CD4-positive, alpha-beta T cell (primary cell): ENCODE results near the gene CAPN10. TPM values are rescaled to one million over a fixed set of nuclear protein-coding genes. Genes with fewer than 3 reads are reported as not detected.

Experiments
- ATAC-seq: fragments of 200-7000 bp; cut with Tn5 transposase; one replicate; pipeline ENCODE4 v1.10.0; 2022; ENCODE audit warnings: mild to moderate bottlenecking; ENCODE audit not compliant: poor library complexity
- CTCF ChIA-PET: fragments of 350-600 bp; sonication (Branson Sonifier 250); formaldehyde crosslinking; loops from one replicate; lab custom pipeline; 2021; ENCODE audit warnings: antibody characterized with exemption, inconsistent platforms; lab: Charles Lee
- POLR2A ChIA-PET: fragments of 350-600 bp; sonication (Branson Sonifier 250); formaldehyde crosslinking; loops from one replicate; lab custom pipeline; 2021; ENCODE audit warnings: antibody characterized with exemption, inconsistent platforms; lab: Charles Lee
- DNase-seq, 14 experiments: peaks; one replicate each; pipeline ENCODE4 v3.0.0-alpha.2; 2013 to 2020; ENCODE audit warnings: mixed read lengths in 2 of 14
- H3K27ac ChIP-seq, 2 donors: one replicate each; pipeline versions ENCODE4 v1.5.1 to v1.7.0; 2013; ENCODE audit warnings: low read length in 2 of 2, low read depth in 1 of 2, mild to moderate bottlenecking in 1 of 2
- H3K27me3 ChIP-seq, 2 experiments: 1 replicate in 1 of 2; 2 replicates in 1 of 2; pipeline versions ENCODE4 v1.6.1 to v1.7.0; 2013; ENCODE audit warnings: low read length in 2 of 2, control low read depth in 1 of 2, mild to moderate bottlenecking in 1 of 2, moderate library complexity in 1 of 2; ENCODE audit not compliant: insufficient read depth in 2 of 2, control insufficient read depth in 1 of 2
- H3K36me3 ChIP-seq: one replicate; pipeline ENCODE4 v1.6.1; 2013; ENCODE audit warnings: low read length, control low read depth; ENCODE audit not compliant: insufficient read depth
- H3K4me1 ChIP-seq: one replicate; pipeline ENCODE4 v1.6.1; 2013; ENCODE audit warnings: low read length, control low read depth; ENCODE audit not compliant: insufficient read depth
- H3K4me3 ChIP-seq: one replicate; pipeline ENCODE4 v1.5.1; 2013; ENCODE audit warnings: mild to moderate bottlenecking, low read length, moderate library complexity
- H3K9me3 ChIP-seq, 2 experiments: 1 replicate in 1 of 2; 2 replicates in 1 of 2; pipeline versions ENCODE4 v1.6.1 to v1.7.0; 2013; ENCODE audit warnings: low read length in 2 of 2, mild to moderate bottlenecking in 2 of 2, control low read depth in 1 of 2, moderate library complexity in 1 of 2; ENCODE audit not compliant: control insufficient read depth in 1 of 2, insufficient read depth in 1 of 2
- H3K27ac Mint-ChIP-seq: one replicate; pipeline ENCODE4 v1.8.0; 2020; ENCODE audit warnings: mixed read lengths
- H3K27me3 Mint-ChIP-seq: one replicate; pipeline ENCODE4 v1.8.0; 2021; ENCODE audit warnings: mixed read lengths
- H3K36me3 Mint-ChIP-seq: one replicate; pipeline ENCODE4 v1.8.0; 2021; ENCODE audit warnings: low read depth, mixed read lengths
- H3K4me1 Mint-ChIP-seq: one replicate; pipeline ENCODE4 v1.8.0; 2021; ENCODE audit warnings: low read depth, mixed read lengths
- H3K4me3 Mint-ChIP-seq: one replicate; pipeline ENCODE4 v1.8.0; 2020; ENCODE audit warnings: mild to moderate bottlenecking, mixed read lengths
- H3K9me3 Mint-ChIP-seq: one replicate; pipeline ENCODE4 v1.8.0; 2020; ENCODE audit warnings: mixed read lengths
- intact Hi-C, 2 experiments: fragments of 100-400 bp; cut with DNase I in 1 of 2; cut with micrococcal nuclease in 1 of 2; formaldehyde crosslinking; loops; one replicate each; pipeline versions ENCODE4 v1.15.1 to v1.9.0; 2023 to 2025; cut with DNase I, micrococcal nuclease
- total RNA-seq, 174 experiments: library from RNA in 2 of 174; stranded (reverse) in 2 of 174; gene quantifications; one replicate each; pipeline ENCODE4 v1.2.3 and lab custom pipeline; 2021 to 2026
- TF ChIP-seq, protein P1 (sequence below): fragments of 200-600 bp; IDR thresholded peaks from one replicate; pipeline ENCODE4 v1.8.0; 2022; ENCODE audit warnings: antibody characterized with exemption, mild to moderate bottlenecking

Gene CAPN10
- total RNA-seq, 2 experiments from 2014 or later: 40.6 to 42.1 TPM

DNA sequence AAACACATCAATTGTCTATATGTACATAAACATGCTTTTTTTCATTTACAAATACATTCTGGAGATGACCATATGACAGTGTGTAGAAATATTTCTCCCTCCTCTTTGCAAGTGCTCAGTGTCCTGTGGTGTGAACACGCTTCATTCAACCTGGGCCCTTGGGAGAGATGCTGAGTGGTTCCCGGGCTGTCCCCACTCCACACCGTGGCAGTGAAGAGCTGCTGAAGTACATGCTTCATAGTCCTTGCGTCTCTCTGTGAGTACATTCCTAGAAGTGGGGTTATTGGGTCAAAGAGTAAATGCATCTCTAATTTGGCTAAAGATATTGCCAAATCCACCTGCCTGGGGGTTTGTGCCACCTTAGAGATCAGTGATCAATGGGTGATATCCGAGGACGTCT is 32.2 kb downstream of the CAPN10 start:
- CTCF ChIA-PET: no interaction called here
- intact Hi-C loops: no loop called here
- no peaks in the 10 kb centered on the region for H3K27me3 ChIP-seq
- peaks cover 43% of the 10 kb centered on the region for H3K4me1 ChIP-seq
- POLR2A ChIA-PET: no interaction called here
- H3K36me3 Mint-ChIP-seq: peaks cover 21% of the 10 kb centered on the region
- H3K27me3 Mint-ChIP-seq: no peaks in the 10 kb centered on the region
- ATAC-seq: no peak
- TF ChIP-seq, protein P1, sequence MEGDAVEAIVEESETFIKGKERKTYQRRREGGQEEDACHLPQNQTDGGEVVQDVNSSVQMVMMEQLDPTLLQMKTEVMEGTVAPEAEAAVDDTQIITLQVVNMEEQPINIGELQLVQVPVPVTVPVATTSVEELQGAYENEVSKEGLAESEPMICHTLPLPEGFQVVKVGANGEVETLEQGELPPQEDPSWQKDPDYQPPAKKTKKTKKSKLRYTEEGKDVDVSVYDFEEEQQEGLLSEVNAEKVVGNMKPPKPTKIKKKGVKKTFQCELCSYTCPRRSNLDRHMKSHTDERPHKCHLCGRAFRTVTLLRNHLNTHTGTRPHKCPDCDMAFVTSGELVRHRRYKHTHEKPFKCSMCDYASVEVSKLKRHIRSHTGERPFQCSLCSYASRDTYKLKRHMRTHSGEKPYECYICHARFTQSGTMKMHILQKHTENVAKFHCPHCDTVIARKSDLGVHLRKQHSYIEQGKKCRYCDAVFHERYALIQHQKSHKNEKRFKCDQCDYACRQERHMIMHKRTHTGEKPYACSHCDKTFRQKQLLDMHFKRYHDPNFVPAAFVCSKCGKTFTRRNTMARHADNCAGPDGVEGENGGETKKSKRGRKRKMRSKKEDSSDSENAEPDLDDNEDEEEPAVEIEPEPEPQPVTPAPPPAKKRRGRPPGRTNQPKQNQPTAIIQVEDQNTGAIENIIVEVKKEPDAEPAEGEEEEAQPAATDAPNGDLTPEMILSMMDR: no peak
- no peaks in the 10 kb centered on the region for H3K9me3 Mint-ChIP-seq
- H3K4me1 Mint-ChIP-seq: peaks cover 23% of the 10 kb centered on the region
- no peak overlapping the region for H3K27ac Mint-ChIP-seq
- no peak overlapping the region for H3K4me3 ChIP-seq
- H3K36me3 ChIP-seq: peaks cover 2% of the 10 kb centered on the region
- peaks cover 7 to 13% of the 10 kb centered on the region in 2 experiments for H3K9me3 ChIP-seq
- no peak for DNase-seq
- H3K4me3 Mint-ChIP-seq: no peak overlapping the region
- no peak overlapping the region for H3K27ac ChIP-seq

DNA sequence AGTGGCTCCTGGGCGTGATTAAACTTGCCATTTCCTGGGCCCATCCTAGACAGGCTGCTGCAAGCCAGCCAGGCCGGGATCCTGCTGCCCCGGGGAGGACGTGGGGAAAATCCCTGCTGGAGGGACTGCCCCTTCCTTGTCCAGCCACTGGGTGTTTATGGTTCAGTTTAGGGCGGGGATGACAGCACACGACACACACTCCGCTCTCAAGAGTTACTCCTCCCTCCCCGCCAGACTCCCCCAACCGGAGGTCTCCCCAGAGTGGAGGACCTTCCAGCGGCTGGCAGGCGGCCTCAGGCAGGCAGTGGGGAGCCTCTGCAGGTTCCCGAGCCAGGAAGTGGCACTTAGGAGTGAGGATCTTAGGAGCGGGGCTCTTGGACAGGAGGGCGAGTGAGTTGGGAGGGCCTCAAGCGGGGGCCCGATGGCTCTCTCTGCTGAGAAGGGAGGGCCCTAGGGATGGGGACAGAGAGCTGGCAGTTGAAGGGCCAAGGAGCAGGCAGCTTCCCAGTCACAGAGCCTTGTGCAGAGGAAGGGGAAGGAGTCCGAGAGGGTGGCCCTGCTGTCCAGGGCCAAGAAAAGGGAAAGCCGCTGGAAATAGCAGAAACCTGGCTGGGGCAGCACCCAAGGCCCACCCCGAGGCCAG is 33.1 kb downstream of the CAPN10 start:
- Mint-ChIP-seq H3K4me3 (no peak overlapping the region), H3K9me3 (no peaks in the 10 kb centered on the region), H3K4me1 (peaks cover 23% of the 10 kb centered on the region), H3K27ac (no peak overlapping the region), H3K36me3 (peaks cover 21% of the 10 kb centered on the region), H3K27me3 (no peaks in the 10 kb centered on the region)
- peaks cover 7 to 13% of the 10 kb centered on the region in 2 experiments for H3K9me3 ChIP-seq
- H3K4me1 ChIP-seq: peaks cover 51% of the 10 kb centered on the region
- H3K4me3 ChIP-seq: no peak overlapping the region
- ChIA-PET POLR2A (no interaction called here), CTCF (interaction anchor here (2.0 kb wide), 1 partner anchor 106 kb away, joined by 8 read pairs; no protein-coding TSS in a partner anchor)
- ATAC-seq (no peak), DNase-seq (peak in 2 of 14 experiments; percentile 3 to 27)
- intact Hi-C loops: loop anchor here in 1 of 2 experiments (2.0 kb wide), 1 partner anchor 33 kb away; the partner anchor contains the start of gene CAPN10
- no peaks in the 10 kb centered on the region for H3K27me3 ChIP-seq
- TF ChIP-seq, protein P1: no peak
- H3K27ac ChIP-seq: peak overlapping the region in 1 of 2 donors; percentile 1
- H3K36me3 ChIP-seq: peaks cover 2% of the 10 kb centered on the region

DNA sequence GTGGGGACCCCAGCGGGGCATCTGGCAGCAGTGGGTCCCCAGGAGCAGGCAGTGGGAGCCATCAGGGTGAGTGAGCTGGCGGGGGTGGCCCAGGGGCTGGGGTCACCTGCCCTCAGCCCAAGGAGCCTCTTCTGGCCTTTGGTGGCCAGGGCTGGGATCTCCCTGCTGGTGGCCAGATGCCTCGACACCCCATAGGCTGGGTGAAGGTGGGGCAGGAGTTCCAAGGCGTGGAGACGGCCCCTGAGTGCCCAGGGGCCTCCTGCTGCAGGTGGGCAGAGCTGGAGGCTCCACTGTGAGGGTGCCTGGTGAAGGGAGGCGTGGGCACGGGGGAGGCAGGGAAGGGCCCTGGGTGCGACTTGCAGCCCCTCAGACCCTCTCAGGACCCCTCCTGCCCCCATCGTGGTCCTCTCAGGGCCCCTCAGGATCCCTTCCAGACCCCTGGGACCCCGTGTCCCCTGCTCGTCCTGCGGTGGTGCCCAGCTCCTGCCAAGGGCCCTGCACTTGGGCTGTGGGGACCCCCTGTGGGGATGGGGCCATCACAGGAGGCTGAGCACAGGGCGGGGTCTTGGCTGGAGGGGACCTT is 33.7 kb downstream of the CAPN10 start:
- DNase-seq (peak in 2 of 14 experiments; percentile 5 to 31), ATAC-seq (no peak)
- H3K27me3 ChIP-seq: no peaks in the 10 kb centered on the region
- peaks cover 7 to 13% of the 10 kb centered on the region in 2 experiments for H3K9me3 ChIP-seq
- H3K4me3 ChIP-seq: no peak overlapping the region
- no peak overlapping the region for H3K27ac Mint-ChIP-seq
- no peak overlapping the region for H3K4me3 Mint-ChIP-seq
- ChIA-PET CTCF (interaction anchor here (2.0 to 2.1 kb wide), 2 partner anchors 40 to 106 kb away, joined by 6 to 8 read pairs; no protein-coding TSS in a partner anchor), POLR2A (interaction anchor here (3.4 kb wide), 1 partner anchor 54 kb away, joined by 26 read pairs; no protein-coding TSS in a partner anchor)
- intact Hi-C loops: loop anchor here in 1 of 2 experiments (2.0 kb wide), 1 partner anchor 33 kb away; the partner anchor contains the start of gene CAPN10
- peaks cover 29% of the 10 kb centered on the region for H3K4me1 Mint-ChIP-seq
- peaks cover 57% of the 10 kb centered on the region for H3K4me1 ChIP-seq
- H3K36me3 Mint-ChIP-seq: peaks cover 21% of the 10 kb centered on the region
- TF ChIP-seq, protein P1: no peak
- H3K27me3 Mint-ChIP-seq: no peaks in the 10 kb centered on the region
- peaks cover 2% of the 10 kb centered on the region for H3K36me3 ChIP-seq
- H3K9me3 Mint-ChIP-seq: no peaks in the 10 kb centered on the region
- no peak overlapping the region for H3K27ac ChIP-seq
